PC-3 (cell line): ENCODE measurements around the gene OPRM1. TPM values are rescaled to one million over a fixed set of nuclear protein-coding genes. Genes with fewer than 3 reads are reported as not detected.

Experiments
- ATAC-seq: fragments of 200-7000 bp; cut with Tn5 transposase; 2 replicates; pipeline ENCODE4 v1.9.1; 2020; ENCODE audit warnings: mild to moderate bottlenecking, moderate library complexity
- BruUV-seq: library from RNA; stranded (reverse); fragments of 400-500 nt; replicated peaks from 2 replicates; lab custom pipeline; 2021; lab: Mats Ljungman, UMichigan
- CTCF ChIA-PET: fragments of 300-600 bp; sonication (Branson Sonifier 250); formaldehyde crosslinking; loops from one replicate; lab custom pipeline; 2022; ENCODE audit warnings: antibody characterized with exemption; lab: Charles Lee
- POLR2A ChIA-PET: fragments of 300-600 bp; sonication (Branson Sonifier 250); formaldehyde crosslinking; loops from one replicate; lab custom pipeline; 2022; ENCODE audit warnings: antibody characterized with exemption; ENCODE audit not compliant: unreplicated experiment; lab: Charles Lee
- DNase-seq: peaks from one replicate; pipeline ENCODE4 v3.0.0-alpha.2; 2015
- H2AFZ ChIP-seq: fragments of 300-600 bp; sonication (generic); 2 replicates; pipeline ENCODE4 v1.6.0; 2016; ENCODE audit warnings: antibody characterized with exemption, low read length
- H3F3A ChIP-seq: fragments of 300-600 bp; sonication (generic); one replicate; pipeline ENCODE4 v1.6.0; 2017; ENCODE audit warnings: antibody characterized with exemption, low read length, control low read depth, mild to moderate bottlenecking; ENCODE audit not compliant: unreplicated experiment
- H3K27ac ChIP-seq: fragments of 300-600 bp; sonication (generic); 2 replicates; pipeline ENCODE4 v1.5.1; 2016; ENCODE audit warnings: mild to moderate bottlenecking, low read length
- H3K27me3 ChIP-seq: fragments of 300-600 bp; sonication (generic); 2 replicates; pipeline ENCODE4 v1.6.1; 2016; ENCODE audit warnings: low read length, mixed read lengths
- H3K36me3 ChIP-seq: fragments of 300-600 bp; sonication (generic); 2 replicates; pipeline ENCODE4 v1.6.1; 2016; ENCODE audit warnings: low read depth, mixed run types, low read length, mixed read lengths
- H3K4me1 ChIP-seq: fragments of 300-600 bp; sonication (generic); 2 replicates; pipeline ENCODE4 v1.5.1; 2016; ENCODE audit warnings: low read length; ENCODE audit not compliant: insufficient read depth
- H3K4me2 ChIP-seq: fragments of 300-600 bp; sonication (generic); 2 replicates; pipeline ENCODE4 v1.6.0; 2016; ENCODE audit warnings: low read length
- H3K4me3 ChIP-seq: fragments of 300-600 bp; sonication (generic); 2 replicates; pipeline ENCODE4 v1.5.1; 2016; ENCODE audit warnings: mild to moderate bottlenecking, low read length, mixed read lengths
- H3K79me2 ChIP-seq: fragments of 300-600 bp; sonication (generic); 2 replicates; pipeline ENCODE4 v1.6.1; 2017; ENCODE audit warnings: low read length, mixed read lengths
- H3K9ac ChIP-seq: fragments of 300-600 bp; sonication (generic); 2 replicates; pipeline ENCODE4 v1.6.0; 2016; ENCODE audit warnings: mild to moderate bottlenecking, low read length
- H3K9me2 ChIP-seq: fragments of 300-600 bp; sonication (generic); replicated peaks from 2 replicates; pipeline ENCODE4 v1.6.1; 2016; ENCODE audit warnings: mixed run types, low read length, mixed read lengths
- H3K9me3 ChIP-seq: fragments of 300-600 bp; sonication (generic); 2 replicates; pipeline ENCODE4 v1.6.1; 2016; ENCODE audit warnings: low read length, mixed read lengths
- H4K20me1 ChIP-seq: fragments of 300-600 bp; sonication (generic); 2 replicates; pipeline ENCODE4 v1.6.1; 2016; ENCODE audit warnings: low read length, mixed read lengths
- EZH2 ChIP-seq: fragments of 300-600 bp; sonication (generic); IDR thresholded peaks from one replicate; pipeline ENCODE4 v1.6.1; 2017; ENCODE audit warnings: antibody characterized with exemption, mild to moderate bottlenecking, low read length; ENCODE audit not compliant: unreplicated experiment
- EZH2phosphoT487 ChIP-seq: fragments of 300-600 bp; sonication (generic); IDR thresholded peaks from 2 replicates; pipeline ENCODE4 v1.6.1; 2018; ENCODE audit warnings: mild to moderate bottlenecking, antibody characterized with exemption, low read length, borderline replicate concordance
- intact Hi-C: fragments of 100-400 bp; cut with micrococcal nuclease; formaldehyde crosslinking; loops from 2 replicates; pipeline ENCODE4 v1.9.0; 2023
- total RNA-seq: library from RNA; depleted of rRNA; stranded (reverse); fragments of >200 nt; gene quantifications from 2 replicates; pipeline ENCODE4 v1.2.3, GENCODE V29; 2014
- TF ChIP-seq, protein P1 (sequence below): fragments of 300-600 bp; sonication (generic); conservative IDR thresholded peaks from 2 replicates; pipeline ENCODE4 v1.5.1; 2017; ENCODE audit warnings: antibody characterized with exemption, low read depth, mild to moderate bottlenecking, low read length

Gene OPRM1
- total RNA-seq, 1 experiment from 2014 or later, result not detected

DNA sequence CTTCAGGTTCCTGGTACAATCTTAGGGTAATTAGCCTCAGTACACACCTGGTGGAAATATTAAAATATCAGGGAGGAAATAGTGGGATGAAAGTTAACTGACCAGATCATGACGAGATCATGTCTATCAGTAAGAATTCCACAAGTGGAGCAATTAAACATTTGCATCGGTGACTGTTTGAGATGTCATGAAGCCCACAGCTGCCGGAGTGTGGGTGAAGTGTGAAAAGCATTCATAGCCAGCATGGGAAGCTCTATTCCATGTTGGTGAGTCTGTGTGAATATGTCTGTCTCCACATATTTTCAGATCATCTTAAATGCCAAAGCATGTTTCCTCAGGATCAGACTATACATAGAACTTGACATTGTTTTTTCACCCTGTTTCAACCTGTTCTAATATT is 174.7 kb downstream of the OPRM1 start:
- no peaks in the 10 kb centered on the region for H3K4me1 ChIP-seq

DNA sequence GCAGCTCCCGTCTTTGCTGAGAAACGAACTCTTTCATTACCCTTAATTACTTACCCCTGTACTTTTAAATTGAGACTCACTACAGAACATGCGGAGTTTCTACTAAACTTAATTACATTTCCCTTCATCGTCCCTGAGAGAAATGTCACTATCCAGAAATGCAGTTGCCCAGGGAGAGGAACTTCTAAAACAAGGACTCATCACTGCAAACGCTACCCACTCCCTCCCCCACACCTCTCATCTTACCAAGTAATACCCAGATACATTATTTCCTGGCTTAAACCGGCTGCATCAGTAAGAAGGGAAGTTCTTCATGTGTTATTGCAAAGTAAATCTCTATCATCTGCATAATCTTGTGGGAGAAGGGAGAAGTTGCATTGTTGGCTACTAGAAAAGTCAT is 179.3 kb downstream of the OPRM1 start:
- Histone ChIP-seq H3K27ac (no peak overlapping the region), H3K4me1 (no peaks in the 10 kb centered on the region), H2AFZ (no peak overlapping the region), H3K9me3 (no peaks in the 10 kb centered on the region), H4K20me1 (no peaks in the 10 kb centered on the region), H3K36me3 (no peaks in the 10 kb centered on the region), H3K9ac (no peak overlapping the region), H3K4me3 (no peak overlapping the region), H3K9me2 (no peaks in the 10 kb centered on the region), H3K79me2 (no peaks in the 10 kb centered on the region), H3K27me3 (peaks cover 30% of the 10 kb centered on the region), H3K4me2 (no peak overlapping the region), H3F3A (no peaks in the 10 kb centered on the region)
- CTCF ChIA-PET, result no interaction called here
- POLR2A ChIA-PET, result no interaction called here
- BruUV-seq, result no TSS peak
- intact Hi-C loops, result no loop called here
- no peak for DNase-seq
- no peak for TF ChIP-seq EZH2phosphoT487
- TF ChIP-seq, protein P1, sequence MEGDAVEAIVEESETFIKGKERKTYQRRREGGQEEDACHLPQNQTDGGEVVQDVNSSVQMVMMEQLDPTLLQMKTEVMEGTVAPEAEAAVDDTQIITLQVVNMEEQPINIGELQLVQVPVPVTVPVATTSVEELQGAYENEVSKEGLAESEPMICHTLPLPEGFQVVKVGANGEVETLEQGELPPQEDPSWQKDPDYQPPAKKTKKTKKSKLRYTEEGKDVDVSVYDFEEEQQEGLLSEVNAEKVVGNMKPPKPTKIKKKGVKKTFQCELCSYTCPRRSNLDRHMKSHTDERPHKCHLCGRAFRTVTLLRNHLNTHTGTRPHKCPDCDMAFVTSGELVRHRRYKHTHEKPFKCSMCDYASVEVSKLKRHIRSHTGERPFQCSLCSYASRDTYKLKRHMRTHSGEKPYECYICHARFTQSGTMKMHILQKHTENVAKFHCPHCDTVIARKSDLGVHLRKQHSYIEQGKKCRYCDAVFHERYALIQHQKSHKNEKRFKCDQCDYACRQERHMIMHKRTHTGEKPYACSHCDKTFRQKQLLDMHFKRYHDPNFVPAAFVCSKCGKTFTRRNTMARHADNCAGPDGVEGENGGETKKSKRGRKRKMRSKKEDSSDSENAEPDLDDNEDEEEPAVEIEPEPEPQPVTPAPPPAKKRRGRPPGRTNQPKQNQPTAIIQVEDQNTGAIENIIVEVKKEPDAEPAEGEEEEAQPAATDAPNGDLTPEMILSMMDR, result no peak
- no peak for TF ChIP-seq EZH2
- no peak for ATAC-seq

More for the DNA sequence above, 174.7 kb downstream of the OPRM1 start:
- Histone ChIP-seq H2AFZ (no peak overlapping the region), H4K20me1 (no peaks in the 10 kb centered on the region), H3K36me3 (no peaks in the 10 kb centered on the region), H3K27ac (no peak overlapping the region), H3K9me2 (no peaks in the 10 kb centered on the region), H3K27me3 (peaks cover 19% of the 10 kb centered on the region), H3K9ac (no peak overlapping the region), H3K9me3 (no peaks in the 10 kb centered on the region), H3K4me2 (no peak overlapping the region), H3K4me3 (no peak overlapping the region), H3F3A (no peaks in the 10 kb centered on the region), H3K79me2 (no peaks in the 10 kb centered on the region)
- TF ChIP-seq EZH2phosphoT487, result no peak
- TF ChIP-seq, protein P1, result no peak
- TF ChIP-seq EZH2, result no peak
- CTCF ChIA-PET, result no interaction called here
- ATAC-seq (no peak), DNase-seq (no peak)
- no TSS peak for BruUV-seq
- POLR2A ChIA-PET, result no interaction called here
- intact Hi-C loops, result no loop called here

DNA sequence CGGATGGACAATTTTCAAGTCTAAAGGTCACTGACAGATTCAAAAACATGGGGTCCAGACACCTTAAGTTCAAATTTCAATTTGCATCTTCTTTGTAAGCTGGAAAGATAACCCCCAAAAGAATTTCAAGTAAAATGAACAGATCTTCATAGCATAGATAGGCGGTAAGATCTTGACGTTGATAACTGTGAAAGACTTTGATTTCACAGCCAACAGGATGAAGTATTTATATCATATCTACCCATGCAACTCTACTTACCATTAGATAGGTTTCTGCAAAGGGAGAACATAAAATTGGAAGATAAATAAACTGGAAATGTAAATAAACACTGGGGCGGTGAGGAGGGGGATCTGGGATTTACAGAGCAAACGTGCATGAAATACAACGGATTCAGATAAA is 179.7 kb downstream of the OPRM1 start:
- DNase-seq, result no peak
- H3K4me2 ChIP-seq, result no peak overlapping the region
- ATAC-seq, result no peak
- H3K9ac ChIP-seq, result no peak overlapping the region
- no TSS peak for BruUV-seq
- no peaks in the 10 kb centered on the region for H3K9me3 ChIP-seq
- H3K4me1 ChIP-seq, result no peaks in the 10 kb centered on the region
- H4K20me1 ChIP-seq, result no peaks in the 10 kb centered on the region
- intact Hi-C loops, result no loop called here
- no peaks in the 10 kb centered on the region for H3F3A ChIP-seq
- ChIA-PET CTCF (no interaction called here), POLR2A (no interaction called here)
- TF ChIP-seq EZH2phosphoT487 (no peak), EZH2 (no peak)
- TF ChIP-seq, protein P1, result no peak
- no peak overlapping the region for H3K27ac ChIP-seq
- no peaks in the 10 kb centered on the region for H3K79me2 ChIP-seq
- no peak overlapping the region for H2AFZ ChIP-seq
- H3K4me3 ChIP-seq, result no peak overlapping the region
- no peaks in the 10 kb centered on the region for H3K36me3 ChIP-seq
- H3K27me3 ChIP-seq, result peaks cover 30% of the 10 kb centered on the region
- H3K9me2 ChIP-seq, result no peaks in the 10 kb centered on the region
